HG02798 (cell line): ENCODE data around the gene NEDD4L.

Source experiments
- ATAC-seq: cut with Tn5 transposase; IDR thresholded peaks from one replicate; pipeline ENCODE4 v1.9.1; 2021; ENCODE audit warnings: mild to moderate bottlenecking; ENCODE audit not compliant: unreplicated experiment, poor library complexity

The NEDD4L gene

GRCh38 chr18:58110398-58110797 lies 66.4 kb downstream of the NEDD4L start:
- ATAC-seq: no peak

DNA sequence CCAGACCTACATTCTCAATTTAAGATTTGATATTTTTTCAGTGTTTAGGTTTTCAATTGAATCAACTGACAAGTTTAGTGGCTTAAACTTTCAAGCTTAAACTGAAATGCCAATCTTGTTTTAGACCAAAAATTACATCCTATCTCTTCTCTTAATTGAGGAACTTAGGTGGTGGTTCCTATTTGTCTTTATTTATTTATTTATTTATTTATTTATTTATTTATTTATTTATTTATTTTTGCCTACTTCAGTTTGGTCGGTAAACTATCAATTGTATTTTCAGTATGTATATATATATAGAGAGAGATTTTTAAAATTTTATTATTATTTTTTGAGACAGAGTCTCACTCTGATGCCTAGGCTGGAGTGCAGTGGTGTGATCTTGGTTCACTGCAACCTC lies 68.1 kb downstream of the NEDD4L start:
- no peak for ATAC-seq

GRCh38 chr18:58113337-58113736 lies 69.3 kb downstream of the NEDD4L start:
- ATAC-seq: peak; percentile 80

- no peak for ATAC-seq
Observed at GRCh38 chr18:58114766-58115165, 70.7 kb downstream of the NEDD4L start.

GRCh38 chr18:58116818-58117217 lies 72.8 kb downstream of the NEDD4L start:
- ATAC-seq: no peak

GRCh38 chr18:58117786-58118403 lies 73.9 kb downstream of the NEDD4L start:
- no peak for ATAC-seq

DNA sequence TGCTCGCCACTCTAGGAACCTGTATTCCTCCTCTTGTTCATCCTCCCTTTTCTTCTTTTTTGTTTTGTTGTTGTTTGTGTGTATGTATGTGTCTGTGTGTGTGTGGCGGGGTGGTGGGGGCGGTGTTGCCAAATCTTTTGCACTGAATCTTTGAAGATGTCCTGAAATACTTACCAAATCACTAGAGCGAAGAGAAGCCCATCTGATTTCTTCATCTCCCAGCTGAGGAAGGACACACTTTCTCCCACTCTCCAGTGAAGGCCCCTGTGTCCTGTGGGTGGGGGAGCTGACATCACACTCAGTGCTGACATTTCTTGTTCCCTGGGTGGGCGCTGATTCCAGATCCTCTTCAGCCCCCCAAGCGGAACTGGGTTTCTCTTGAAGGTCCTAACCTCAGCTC lies 74.5 kb downstream of the NEDD4L start:
- ATAC-seq: no peak

- ATAC-seq: no peak
Observed at GRCh38 chr18:58119819-58120218, 75.8 kb downstream of the NEDD4L start.

DNA sequence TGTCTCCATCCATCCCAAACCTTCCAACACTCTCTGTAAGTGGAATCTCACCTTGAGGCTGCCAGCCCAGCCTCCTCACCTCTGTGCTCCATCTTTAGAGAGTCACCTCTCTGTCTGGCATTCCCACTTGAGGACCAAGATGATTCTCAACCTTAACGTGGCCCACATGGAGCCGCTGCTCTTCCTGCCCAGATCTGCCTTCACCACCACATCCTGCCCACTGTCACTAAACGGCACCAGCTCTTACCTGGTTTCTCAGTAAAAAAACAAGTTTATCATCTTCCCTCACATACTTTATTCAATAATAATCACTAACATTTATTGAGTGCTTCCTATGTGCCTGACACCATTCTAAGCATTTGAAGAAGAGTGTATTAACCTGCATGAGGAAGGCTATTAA lies 80.4 kb downstream of the NEDD4L start:
- no peak for ATAC-seq

DNA sequence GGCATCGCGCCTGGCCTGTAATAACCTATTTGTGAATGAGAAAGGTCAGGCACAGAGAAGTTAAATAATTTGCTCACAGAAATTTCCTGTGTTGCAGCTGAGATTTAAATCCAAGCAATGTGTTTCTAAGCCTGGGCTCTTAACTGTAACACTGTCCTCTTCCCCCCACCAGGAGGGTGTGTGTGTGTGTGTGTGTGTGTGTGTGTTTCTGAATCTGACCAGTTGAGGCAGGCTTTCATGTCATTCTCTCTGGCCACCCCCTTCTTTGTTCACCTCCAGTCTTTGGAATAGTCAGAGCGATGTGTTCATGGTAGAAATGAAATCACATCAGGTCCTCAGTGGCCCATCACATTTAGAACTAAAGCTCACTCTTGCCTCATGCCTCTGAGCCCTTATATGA lies 81.2 kb downstream of the NEDD4L start:
- ATAC-seq: no peak

- ATAC-seq: no peak
Observed at GRCh38 chr18:58125756-58126155, 81.7 kb downstream of the NEDD4L start.

GRCh38 chr18:58128381-58129374 lies 84.7 kb downstream of the NEDD4L start:
- ATAC-seq: no peak

- no peak for ATAC-seq
Observed at GRCh38 chr18:58132595-58133261, 88.7 kb downstream of the NEDD4L start.

DNA sequence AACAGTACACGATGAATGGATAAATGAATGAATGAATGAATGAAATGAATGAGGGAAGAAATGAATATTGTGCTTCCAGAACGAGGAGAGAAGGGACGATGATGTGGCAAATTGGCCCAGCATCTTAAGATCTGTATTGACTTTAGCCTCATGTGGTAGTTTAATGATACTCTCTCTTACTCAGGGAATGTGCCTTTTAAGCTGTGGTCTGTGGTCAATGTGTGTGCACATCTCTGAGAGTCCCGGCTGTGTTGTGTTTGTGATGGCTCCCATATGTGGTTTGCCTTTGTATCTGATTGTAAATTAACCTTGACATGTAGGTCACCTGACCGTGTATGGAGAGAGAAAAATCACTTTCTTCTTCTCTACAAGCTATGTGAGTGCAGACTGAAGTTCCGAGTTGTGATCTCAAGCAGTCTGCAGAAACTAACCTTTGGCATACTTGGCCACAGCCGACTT lies 91.2 kb downstream of the NEDD4L start:
- peak; percentile 71 for ATAC-seq

DNA sequence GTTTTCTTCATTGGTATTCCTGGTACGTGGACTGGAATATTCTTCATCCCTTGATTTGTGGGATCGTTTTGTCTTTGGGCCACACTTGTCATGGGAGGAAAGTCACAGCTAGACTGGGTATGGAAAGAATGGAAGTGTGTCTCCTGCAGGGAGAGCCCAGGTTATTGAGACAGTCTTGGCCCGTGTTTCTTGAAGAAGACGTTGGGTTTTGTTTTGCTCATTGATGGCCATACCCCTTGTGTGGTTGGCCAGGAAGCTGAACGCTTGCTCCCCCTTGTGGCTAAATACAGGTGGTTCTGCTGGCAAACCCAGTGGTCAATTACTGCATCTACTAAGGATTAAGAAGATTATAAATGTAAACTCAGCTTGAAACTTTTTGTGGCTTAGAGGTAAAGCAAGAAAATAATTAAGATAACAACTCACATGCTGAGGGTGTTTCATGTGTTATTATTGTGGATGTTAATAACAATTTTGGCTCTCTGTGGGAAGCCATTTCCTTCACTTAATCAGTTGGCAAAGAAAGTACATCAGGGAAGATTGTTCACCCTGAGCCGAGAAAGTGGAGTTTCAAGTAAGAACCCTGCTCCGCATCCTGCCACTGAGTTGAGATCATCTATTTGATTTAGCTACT lies 91.8 kb downstream of the NEDD4L start:
- ATAC-seq: peak; percentile 77

GRCh38 chr18:58136879-58137278 lies 92.9 kb downstream of the NEDD4L start:
- no peak for ATAC-seq

DNA sequence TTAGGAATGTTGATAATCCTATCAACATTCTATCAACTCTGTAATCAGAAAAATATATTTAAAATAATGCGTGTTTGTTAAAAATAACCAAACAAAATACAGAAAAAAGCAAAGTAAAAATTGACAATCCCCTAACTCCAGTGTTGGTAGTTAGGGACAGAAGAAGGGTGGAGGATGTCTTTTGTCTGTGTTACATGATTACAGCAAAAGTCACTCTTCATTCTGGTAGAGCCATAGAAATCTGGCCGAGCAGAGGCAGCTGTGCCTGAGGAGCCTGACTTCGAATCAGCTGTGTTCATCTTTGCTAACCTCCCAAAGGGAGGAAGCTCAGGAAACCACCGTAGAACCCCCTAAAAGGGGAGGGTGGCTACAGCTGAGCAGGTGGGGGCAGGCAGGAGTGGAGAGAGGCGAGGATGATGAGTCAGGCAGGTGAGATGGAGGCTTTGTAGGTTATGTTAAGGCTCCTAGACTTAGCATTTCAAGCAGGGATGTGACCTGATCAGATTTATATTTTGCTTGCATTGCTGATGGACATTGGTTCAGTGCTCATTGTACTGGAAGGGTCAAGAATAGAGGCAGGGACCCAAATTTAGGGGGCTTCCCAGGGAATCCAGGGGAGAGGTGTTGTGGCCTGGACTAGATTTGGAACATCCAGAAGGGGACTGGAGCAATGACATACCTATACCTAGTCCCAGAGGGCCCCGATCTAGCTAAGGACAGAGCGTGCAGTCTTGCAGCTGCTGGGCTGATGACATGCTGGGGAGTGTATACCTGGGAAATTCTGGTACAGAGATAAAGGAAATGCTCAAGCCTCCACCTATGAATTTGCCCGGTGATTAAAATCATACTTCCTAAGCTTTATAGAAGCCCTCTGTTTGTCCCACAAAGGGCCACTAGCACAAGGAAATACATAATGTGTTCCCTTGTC lies 95.7 kb downstream of the NEDD4L start:
- ATAC-seq: no peak

- ATAC-seq: no peak
Observed at GRCh38 chr18:58140387-58141325, 96.6 kb downstream of the NEDD4L start.
